ENCODE results near the gene CCP110.
"Not testable (repeated sequence)": the region's sequence is repeated elsewhere in the genome, so short reads cannot be mapped to it uniquely, and the experiment has no call there.

The CCP110 gene

GRCh38 chr16:19524616-19525384 is 1.1 kb downstream of the CCP110 start:
- Histone ChIP-seq H3K9me3 (ENCODE audit: low read depth, low read length) (no peaks in the 10 kb centered on the region), H3K36me3 (ENCODE audit: insufficient read depth, low read length) (peaks cover 21% of the 10 kb centered on the region), H3K27ac (no peak overlapping the region), H3K4me3 (peak overlapping the region; percentile 90), H3K9ac (ENCODE audit: insufficient read length) (peak overlapping the region; percentile 83)
- TF ChIP-seq EZH2 (IDR thresholded peaks at IDR 0.05) (no peak), POLR2AphosphoS5 (IDR thresholded peaks at IDR 0.05; ENCODE audit: borderline replicate concordance, low read depth, low read length) (no peak), FOXP2 (optimal IDR thresholded peaks at IDR 0.05; ENCODE audit: control extremely low read depth, extremely low read length, insufficient read depth) (no peak)
- no peak for DNase-seq (ENCODE audit: low read depth, low spot score)

GRCh38 chr16:19525385-19525723 is 1.6 kb downstream of the CCP110 start:
- H3K9ac ChIP-seq (ENCODE audit: insufficient read length): peak overlapping the region; percentile 83
- no peaks in the 10 kb centered on the region for H3K9me3 ChIP-seq (ENCODE audit: low read depth, low read length)
- H3K27ac ChIP-seq: no peak overlapping the region
- H3K36me3 ChIP-seq (ENCODE audit: insufficient read depth, low read length): peaks cover 24% of the 10 kb centered on the region
- H3K4me3 ChIP-seq: peak overlapping the region; percentile 90
- no peak for DNase-seq (ENCODE audit: low read depth, low spot score)
- TF ChIP-seq FOXP2 (optimal IDR thresholded peaks at IDR 0.05; ENCODE audit: control extremely low read depth, extremely low read length, insufficient read depth): no peak
- no peak for TF ChIP-seq POLR2AphosphoS5 (IDR thresholded peaks at IDR 0.05; ENCODE audit: borderline replicate concordance, low read depth, low read length)
- no peak for TF ChIP-seq EZH2 (IDR thresholded peaks at IDR 0.05)

GRCh38 chr16:19527161-19527560 is 3.4 kb downstream of the CCP110 start:
- H3K9ac ChIP-seq (ENCODE audit: insufficient read length): no peak overlapping the region
- no peak overlapping the region for H3K4me3 ChIP-seq
- H3K9me3 ChIP-seq (ENCODE audit: low read depth, low read length): no peaks in the 10 kb centered on the region
- H3K36me3 ChIP-seq (ENCODE audit: insufficient read depth, low read length): peaks cover 33% of the 10 kb centered on the region
- DNase-seq (ENCODE audit: low read depth, low spot score): no peak
- TF ChIP-seq FOXP2 (optimal IDR thresholded peaks at IDR 0.05; ENCODE audit: control extremely low read depth, extremely low read length, insufficient read depth) (no peak), EZH2 (IDR thresholded peaks at IDR 0.05) (no peak), POLR2AphosphoS5 (IDR thresholded peaks at IDR 0.05; ENCODE audit: borderline replicate concordance, low read depth, low read length) (no peak)
- no peak overlapping the region for H3K27ac ChIP-seq

GRCh38 chr16:19528666-19529065 is 4.9 kb downstream of the CCP110 start:
- peaks cover 47% of the 10 kb centered on the region for H3K36me3 ChIP-seq (ENCODE audit: insufficient read depth, low read length)
- TF ChIP-seq EZH2 (IDR thresholded peaks at IDR 0.05) (no peak), FOXP2 (optimal IDR thresholded peaks at IDR 0.05; ENCODE audit: control extremely low read depth, extremely low read length, insufficient read depth) (no peak), POLR2AphosphoS5 (IDR thresholded peaks at IDR 0.05; ENCODE audit: borderline replicate concordance, low read depth, low read length) (no peak)

GRCh38 chr16:19532601-19533000 is 8.9 kb downstream of the CCP110 start:
- DNase-seq (ENCODE audit: low read depth, low spot score): no peak
- Histone ChIP-seq H3K9me3 (ENCODE audit: low read depth, low read length) (no peaks in the 10 kb centered on the region), H3K4me3 (no peak overlapping the region), H3K36me3 (ENCODE audit: insufficient read depth, low read length) (peaks cover 80% of the 10 kb centered on the region), H3K9ac (ENCODE audit: insufficient read length) (no peak overlapping the region), H3K27ac (no peak overlapping the region)
- TF ChIP-seq EZH2 (IDR thresholded peaks at IDR 0.05) (no peak), FOXP2 (optimal IDR thresholded peaks at IDR 0.05; ENCODE audit: control extremely low read depth, extremely low read length, insufficient read depth) (no peak), POLR2AphosphoS5 (IDR thresholded peaks at IDR 0.05; ENCODE audit: borderline replicate concordance, low read depth, low read length) (no peak)

More at GRCh38 chr16:19528666-19529065, 4.9 kb downstream of the CCP110 start:
- Histone ChIP-seq H3K9ac (ENCODE audit: insufficient read length) (no peak overlapping the region), H3K9me3 (ENCODE audit: low read depth, low read length) (no peaks in the 10 kb centered on the region), H3K4me3 (no peak overlapping the region), H3K27ac (no peak overlapping the region)
- no peak for DNase-seq (ENCODE audit: low read depth, low spot score)

GRCh38 chr16:19540241-19540970 is 16.7 kb downstream of the CCP110 start:
- H3K27ac ChIP-seq: no peak overlapping the region
- no peak for DNase-seq (ENCODE audit: low read depth, low spot score)
- no peak for TF ChIP-seq EZH2 (IDR thresholded peaks at IDR 0.05)
- TF ChIP-seq FOXP2 (optimal IDR thresholded peaks at IDR 0.05; ENCODE audit: control extremely low read depth, extremely low read length, insufficient read depth): no peak
- TF ChIP-seq POLR2AphosphoS5 (IDR thresholded peaks at IDR 0.05; ENCODE audit: borderline replicate concordance, low read depth, low read length): no peak
- H3K4me3 ChIP-seq: no peak overlapping the region
- peaks cover 73% of the 10 kb centered on the region for H3K36me3 ChIP-seq (ENCODE audit: insufficient read depth, low read length)
- H3K9me3 ChIP-seq (ENCODE audit: low read depth, low read length): no peaks in the 10 kb centered on the region
- no peak overlapping the region for H3K9ac ChIP-seq (ENCODE audit: insufficient read length)

DNA sequence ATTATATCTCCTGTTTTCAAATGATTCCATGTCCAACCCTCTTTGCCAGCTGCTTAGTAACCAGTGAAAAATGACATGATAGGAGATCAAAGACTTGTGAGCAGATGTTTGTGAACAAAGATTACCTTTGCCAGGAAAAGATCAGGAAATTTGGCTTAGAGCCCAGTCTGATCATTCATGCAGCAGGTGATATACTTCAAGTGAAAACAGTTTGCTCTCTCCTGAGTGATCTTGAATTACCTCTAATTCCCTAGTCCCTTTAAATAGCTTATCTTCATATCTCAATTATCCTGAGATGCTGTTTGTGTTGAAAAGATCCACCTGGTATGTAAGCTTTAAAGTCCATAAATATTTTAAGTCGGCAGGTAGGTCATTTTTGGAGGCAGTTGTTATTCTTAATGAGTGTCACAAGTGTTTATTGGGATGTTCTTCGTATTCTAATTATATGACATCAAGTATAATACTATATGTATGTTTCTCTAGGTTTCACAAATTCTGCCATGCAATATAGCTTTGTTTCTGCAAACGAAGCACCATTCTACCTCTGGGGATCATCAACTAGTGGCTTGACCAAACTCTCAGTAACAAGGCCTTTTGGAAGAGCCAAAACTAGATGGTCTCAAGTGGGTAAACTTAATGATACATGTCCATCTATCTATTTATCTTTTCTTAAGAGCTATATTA is 18.5 kb downstream of the CCP110 start:
- no peak overlapping the region for H3K27ac ChIP-seq

GRCh38 chr16:19543278-19543996 is 19.7 kb downstream of the CCP110 start:
- not testable (repeated sequence) for DNase-seq (ENCODE audit: low read depth, low spot score); H3K9me3 ChIP-seq (ENCODE audit: low read depth, low read length); H3K27ac ChIP-seq; H3K4me3 ChIP-seq; H3K9ac ChIP-seq (ENCODE audit: insufficient read length)
- peaks cover 67% of the 10 kb centered on the region for H3K36me3 ChIP-seq (ENCODE audit: insufficient read depth, low read length)

More for the DNA sequence above, 18.5 kb downstream of the CCP110 start:
- no peaks in the 10 kb centered on the region for H3K9me3 ChIP-seq (ENCODE audit: low read depth, low read length)
- TF ChIP-seq EZH2 (IDR thresholded peaks at IDR 0.05) (no peak), FOXP2 (optimal IDR thresholded peaks at IDR 0.05; ENCODE audit: control extremely low read depth, extremely low read length, insufficient read depth) (no peak), POLR2AphosphoS5 (IDR thresholded peaks at IDR 0.05; ENCODE audit: borderline replicate concordance, low read depth, low read length) (no peak)
- H3K4me3 ChIP-seq: no peak overlapping the region
- peaks cover 65% of the 10 kb centered on the region for H3K36me3 ChIP-seq (ENCODE audit: insufficient read depth, low read length)
- DNase-seq (ENCODE audit: low read depth, low spot score): no peak
- H3K9ac ChIP-seq (ENCODE audit: insufficient read length): no peak overlapping the region
